Measurements from ENCODE around the gene AVPR2. TPM values are rescaled to one million over a fixed set of nuclear protein-coding genes. Genes with fewer than 3 reads are reported as not detected.

Gene AVPR2
- total RNA-seq, 1 donor from 2014 or later: 3.3 TPM

DNA sequence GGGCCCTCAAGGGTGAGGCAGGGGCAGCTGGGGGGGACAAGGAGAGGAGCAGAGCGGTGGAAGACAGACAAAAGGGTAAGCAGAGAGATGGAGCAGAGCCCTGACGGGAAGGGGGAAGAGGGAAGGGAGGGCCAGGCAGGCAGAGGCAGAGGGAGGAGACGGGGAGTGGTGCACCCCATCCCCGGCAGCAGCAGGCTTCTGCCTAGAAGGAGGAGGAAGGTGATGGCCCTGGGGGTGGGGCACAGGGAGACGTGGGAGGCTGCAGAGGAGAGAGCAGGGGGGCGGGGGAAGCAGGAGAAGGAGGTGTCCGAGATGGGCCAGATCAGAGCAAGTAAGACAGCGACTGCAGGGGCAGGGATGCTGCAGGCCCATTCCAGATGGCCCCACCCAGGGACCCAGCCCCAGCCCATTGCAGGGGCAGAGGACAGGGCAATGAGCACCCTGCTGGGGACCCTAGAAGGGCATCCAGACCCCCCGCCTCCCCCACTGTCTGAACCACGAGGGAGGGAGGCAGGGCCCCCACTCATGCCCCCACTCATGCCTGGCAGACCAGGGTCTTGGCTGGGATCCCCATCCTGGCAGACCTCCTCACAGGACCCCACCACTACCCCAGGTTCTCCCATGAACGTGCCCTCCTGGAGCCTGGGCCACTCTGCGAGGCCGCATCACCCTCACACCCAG lies 21.2 kb upstream of the AVPR2 start:
- intact Hi-C loops (cut with DNase I): no loop called here
- DNase-seq (ENCODE audit: low spot score): no peak

DNA sequence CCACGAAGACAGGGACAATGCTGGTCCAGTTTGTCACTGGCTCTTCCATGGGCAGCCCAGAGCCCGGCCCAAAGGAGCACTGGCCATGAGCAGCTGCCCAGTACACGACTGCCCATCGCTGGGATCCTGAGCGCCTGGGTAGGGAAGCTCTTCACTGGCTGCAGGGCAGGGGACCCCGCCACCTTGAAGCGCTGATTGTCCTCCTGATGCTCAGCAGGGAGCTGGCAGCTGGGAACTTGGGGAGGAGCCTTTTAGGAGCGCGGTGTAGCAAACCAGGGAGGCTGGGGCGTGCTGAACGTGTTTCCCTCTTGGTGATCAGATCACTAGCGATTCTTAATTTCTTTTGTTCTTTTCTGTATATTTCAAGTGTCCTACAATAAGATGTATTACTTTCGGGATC lies 20.3 kb upstream of the AVPR2 start:
- no peak for DNase-seq (ENCODE audit: low spot score)
- intact Hi-C loops (cut with DNase I): no loop called here

DNA sequence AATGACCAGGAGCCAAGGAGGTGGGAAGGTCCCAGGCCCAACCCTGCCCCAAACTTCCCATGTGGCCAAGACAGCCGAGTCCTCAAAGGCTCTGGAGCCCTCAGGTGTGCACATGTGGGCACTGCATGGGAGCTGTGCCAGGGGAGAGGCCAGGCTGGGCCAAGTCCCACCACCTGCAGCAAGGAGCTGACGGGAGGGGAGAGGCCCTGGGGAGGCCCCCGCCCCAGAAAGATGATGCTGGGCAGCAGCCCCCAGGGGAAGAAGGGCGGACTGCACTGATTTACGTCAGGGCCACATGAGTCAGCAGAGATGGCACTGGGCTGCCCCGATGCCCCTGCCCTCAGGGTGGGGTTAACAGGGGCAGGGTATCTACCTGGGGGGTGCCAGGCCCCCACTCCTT lies 19.9 kb upstream of the AVPR2 start:
- no peak for DNase-seq (ENCODE audit: low spot score)
- intact Hi-C loops (cut with DNase I): no loop called here

DNA sequence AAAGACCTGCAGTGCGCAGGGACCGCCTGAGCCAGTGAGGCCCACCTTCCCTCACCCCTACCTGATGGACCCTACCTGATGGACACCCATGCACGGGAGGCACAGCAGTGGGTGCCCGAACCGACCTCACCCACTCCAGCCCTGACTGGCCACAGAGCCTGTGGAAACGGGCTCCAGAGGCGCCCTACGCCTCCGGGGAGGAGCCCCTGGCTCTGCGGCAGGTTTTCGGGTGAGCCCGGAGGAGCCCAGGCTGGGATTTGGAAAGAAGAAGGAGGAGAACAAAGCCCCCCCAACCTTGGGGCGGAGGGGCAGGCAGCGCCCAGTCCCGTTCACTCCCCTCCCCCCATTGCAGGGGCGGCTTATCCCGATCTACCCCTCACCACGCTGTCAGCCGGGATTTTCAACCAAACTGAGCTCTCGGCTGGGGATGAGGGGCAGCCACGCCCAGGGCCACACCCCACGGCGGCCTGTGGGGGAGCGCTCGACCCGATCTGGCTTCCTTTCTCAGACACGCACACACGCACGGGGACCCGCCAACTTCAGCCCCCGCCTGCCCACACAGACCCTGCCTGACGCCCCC lies 19.2 kb upstream of the AVPR2 start:
- no peak for DNase-seq (ENCODE audit: low spot score)

DNA sequence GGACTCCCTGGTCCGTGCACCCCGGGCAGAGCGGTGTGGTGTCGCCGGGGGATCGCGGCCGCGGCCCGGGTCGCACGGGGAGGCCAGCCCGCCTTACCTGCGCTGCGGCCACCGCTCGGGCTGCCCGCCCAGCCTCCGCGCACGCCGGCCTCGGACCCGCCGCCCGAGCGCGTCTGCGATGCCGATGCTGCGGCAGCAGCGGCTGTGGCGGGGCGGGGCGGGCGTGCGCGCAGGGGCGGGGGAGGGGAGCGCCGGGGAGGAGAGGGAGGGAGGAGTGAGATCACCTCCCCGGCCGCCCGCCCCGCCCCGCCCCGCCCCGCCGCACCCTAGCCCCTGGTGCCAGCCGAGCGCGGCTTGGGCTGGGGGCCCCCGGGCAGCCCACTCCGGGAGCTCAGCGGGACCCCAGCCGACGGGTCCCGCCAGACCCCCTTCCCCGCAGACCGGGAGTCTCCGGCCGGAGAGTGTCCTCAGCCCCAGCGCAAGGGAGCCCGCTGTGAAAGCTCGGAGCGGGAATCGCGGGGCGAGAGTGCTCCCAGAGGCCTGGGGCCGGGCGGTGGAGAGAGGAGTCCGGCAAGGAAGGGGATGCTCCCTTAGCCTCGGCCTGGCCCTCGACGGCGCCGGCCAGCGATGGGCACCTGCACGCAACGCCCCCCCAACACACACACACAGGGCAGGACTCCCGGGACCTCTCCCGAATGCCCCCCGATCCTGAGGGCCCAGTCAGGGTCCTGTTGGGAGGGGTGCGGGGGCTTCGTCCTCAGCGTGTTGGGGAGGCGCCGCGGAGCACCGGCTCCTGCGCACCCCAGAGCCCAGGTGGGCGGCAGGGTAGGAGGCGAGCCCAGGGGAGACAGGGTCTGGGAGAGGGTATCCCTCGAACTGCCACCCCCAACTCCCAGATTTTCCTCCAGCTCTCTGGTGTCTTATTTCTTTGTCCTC lies 18.2 kb upstream of the AVPR2 start, which contains the start of gene L1CAM:
Gene L1CAM, minus strand, starts transcription at position 206 of the 936 bp plus-strand sequence. CDS start 10,337 bp downstream, outside the sequence.
- DNase-seq (ENCODE audit: low spot score): no peak
- intact Hi-C loops (cut with DNase I): no loop called here

More for the DNA sequence above, 19.2 kb upstream of the AVPR2 start:
- intact Hi-C loops (cut with DNase I): no loop called here

DNA sequence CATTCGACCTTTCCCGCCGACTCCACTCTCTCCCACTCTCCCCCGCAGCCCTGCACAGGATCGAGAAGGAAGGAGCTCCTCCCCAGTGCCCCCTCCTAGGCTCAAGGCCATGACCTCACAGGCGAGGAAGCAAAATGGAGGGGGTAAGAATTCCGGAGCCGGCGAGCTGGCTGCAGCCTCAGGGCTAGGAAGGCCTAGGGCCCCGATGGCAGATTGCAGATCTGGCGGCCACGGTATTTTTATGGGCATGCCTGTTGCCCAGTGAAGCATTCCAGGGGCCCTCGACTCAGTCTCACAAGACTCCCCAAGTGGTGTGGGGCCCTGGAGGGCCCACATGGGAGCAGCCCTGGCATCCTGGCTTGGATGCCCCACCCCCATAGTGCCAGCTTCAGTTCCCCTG lies 17.6 kb upstream of the AVPR2 start:
- intact Hi-C loops (cut with DNase I): no loop called here
- DNase-seq (ENCODE audit: low spot score): no peak

DNA sequence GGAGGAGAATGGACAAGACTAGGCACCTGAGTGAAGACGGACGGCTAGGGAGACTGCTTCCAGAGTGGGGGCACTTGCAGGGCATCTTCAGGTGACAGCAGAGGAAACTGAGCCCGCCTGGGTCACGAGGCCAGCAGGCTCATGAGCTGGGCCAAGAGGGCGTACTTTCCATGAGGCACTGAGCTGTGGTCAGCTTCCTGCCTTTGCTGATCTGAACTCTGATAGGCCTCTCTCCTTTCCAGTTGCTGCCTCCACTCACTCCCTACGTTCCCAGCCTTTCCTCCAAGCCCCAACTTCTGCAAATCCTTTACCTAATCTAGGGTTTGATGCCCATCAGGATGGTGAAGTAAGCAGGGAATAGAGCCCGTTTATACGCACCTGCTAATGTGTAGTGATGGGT lies 17.1 kb upstream of the AVPR2 start:
- intact Hi-C loops (cut with DNase I): no loop called here

DNA sequence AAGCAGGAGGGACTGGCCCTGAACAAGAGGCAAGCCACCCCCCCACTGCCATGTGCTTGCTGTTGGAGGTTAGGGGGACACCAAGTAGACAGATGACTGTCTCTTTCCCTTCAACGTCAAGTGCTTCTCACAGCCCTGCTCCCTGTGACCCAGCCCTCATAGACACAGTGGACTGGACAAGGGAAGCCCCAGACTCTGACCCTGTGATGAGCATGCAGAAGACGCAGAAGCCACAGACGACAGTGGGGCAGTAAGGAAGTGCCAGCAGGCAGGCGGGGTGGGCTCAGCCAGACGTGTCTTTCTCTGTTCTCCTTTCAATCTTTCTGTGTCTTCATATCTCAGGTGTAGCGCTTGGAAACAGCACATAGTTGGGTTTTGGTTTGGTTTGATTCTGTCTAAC lies 16.1 kb upstream of the AVPR2 start:
- DNase-seq (ENCODE audit: low spot score): no peak
- intact Hi-C loops (cut with DNase I): no loop called here

More for the DNA sequence above, 17.1 kb upstream of the AVPR2 start:
- DNase-seq (ENCODE audit: low spot score): no peak

DNA sequence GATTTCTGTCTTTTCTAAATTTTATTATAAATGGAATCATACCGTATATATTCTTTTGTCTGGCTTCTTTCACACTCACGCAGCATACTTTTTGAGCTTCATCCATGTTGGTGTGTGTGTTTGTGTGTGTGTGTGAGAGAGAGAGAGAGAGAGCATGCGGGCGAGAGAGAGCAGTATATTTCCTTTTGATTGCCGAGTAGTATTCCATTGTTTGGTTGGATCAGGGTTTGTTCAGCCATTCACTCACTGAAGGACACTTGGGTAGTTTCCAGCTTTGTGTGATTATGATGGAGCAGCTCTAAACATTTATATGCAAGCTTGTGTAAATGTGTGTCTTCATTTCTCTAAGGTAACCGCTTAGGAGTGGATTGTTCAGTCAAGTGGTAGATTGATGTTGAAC lies 15.3 kb upstream of the AVPR2 start:
- no peak for DNase-seq (ENCODE audit: low spot score)
- intact Hi-C loops (cut with DNase I): no loop called here

DNA sequence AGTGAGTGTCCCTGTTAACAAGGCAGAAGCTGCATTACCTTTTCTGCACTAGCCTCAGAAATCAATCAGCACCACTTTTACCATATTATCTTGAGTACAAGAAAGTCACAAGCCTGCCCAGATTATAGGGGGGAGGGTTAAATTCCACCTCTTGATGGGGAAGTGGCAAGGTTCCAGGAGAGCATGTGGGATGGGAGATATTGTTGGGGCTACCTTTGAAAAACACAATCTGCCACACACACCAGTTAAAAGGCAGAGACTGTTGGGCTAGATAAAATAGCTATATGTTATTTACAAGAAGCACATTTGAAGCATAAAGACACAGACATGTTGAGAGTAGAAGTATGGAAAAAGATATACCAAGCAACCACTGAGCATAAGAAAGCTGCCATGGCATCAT lies 6.6 kb upstream of the AVPR2 start:
- intact Hi-C loops (cut with DNase I): no loop called here
- DNase-seq (ENCODE audit: low spot score): no peak

DNA sequence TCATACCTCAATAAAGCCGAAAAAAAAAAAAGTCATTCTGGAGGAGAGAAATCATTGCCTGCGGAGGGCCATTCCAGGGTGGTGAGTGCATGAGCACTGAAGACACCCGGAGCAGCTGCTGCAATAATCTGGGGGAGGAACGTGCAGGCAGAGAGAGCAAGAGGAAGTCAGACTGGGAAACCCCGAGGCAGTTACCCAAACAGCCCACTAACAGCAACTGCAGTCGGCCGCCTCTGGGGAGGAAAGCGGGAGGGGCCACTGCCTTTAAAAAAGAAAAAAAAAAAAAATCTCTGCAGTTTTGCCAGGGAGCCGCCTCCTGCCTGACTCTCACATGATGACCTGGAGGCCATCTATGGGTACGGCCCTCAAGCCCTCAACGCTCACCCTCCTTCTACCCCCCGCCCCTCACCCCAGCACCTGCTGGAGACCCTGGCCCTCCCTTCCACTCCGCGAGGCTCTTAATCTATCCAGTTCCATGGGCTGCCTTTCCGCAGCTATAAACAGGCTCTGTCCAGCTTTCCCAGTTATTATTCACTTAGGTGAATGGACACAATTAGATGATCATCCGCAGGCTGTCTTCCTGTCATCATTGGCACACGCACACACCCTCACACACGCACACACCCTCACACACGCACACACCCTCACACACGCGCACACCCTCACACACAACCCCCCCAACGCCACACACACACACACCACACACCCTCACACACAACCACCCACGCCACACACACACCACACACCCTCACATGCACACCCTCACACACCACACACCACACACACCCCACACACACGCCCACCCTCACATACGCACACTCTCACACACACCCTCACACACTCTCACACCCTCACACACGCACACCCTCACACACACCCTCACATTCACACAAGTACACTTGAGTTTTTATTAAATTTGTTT lies 3.4 kb upstream of the AVPR2 start:
- no peak for DNase-seq (ENCODE audit: low spot score)
- intact Hi-C loops (cut with DNase I): no loop called here

DNA sequence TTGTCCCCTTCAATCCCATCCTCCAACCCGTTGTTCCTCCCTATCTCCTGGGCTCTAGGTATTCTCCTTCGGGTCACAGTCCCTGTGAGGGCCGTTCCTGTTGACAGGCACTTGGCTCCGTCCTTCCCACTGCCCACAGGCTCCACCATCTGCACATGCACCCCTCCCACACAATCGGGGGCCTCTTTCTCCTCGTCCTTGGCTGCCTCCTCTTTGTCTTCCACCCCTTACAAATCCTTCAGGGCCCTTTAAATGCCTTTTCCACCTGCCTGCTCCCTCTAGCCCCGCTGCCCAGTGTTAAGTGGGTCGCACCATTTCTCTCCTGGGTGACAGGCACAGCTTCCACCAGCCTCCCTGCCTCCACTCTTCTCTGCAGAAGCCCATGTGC lies 2.7 kb upstream of the AVPR2 start:
- no peak for DNase-seq (ENCODE audit: low spot score)
- intact Hi-C loops (cut with DNase I): no loop called here

DNA sequence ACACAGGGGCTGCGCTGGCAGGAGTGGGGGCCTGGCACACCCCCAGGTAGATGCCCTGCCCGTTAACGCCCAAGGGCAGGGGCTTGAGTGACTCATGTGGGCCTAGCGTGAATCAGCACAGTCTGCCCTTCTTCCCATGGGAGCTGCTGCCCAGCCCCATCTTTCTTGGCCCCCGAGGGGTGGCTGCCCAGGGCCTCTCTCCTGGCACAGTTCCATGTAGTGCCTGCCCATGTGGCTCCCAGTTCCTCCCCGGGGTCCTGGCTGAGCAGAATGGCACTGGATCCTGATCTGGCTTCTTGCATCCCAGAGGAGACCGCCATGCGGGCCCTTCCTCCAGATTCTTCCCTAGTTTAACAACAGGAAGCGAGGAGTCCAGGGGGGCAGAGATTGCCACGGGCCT lies 2.1 kb upstream of the AVPR2 start:
- intact Hi-C loops (cut with DNase I): no loop called here
- DNase-seq (ENCODE audit: low spot score): no peak

DNA sequence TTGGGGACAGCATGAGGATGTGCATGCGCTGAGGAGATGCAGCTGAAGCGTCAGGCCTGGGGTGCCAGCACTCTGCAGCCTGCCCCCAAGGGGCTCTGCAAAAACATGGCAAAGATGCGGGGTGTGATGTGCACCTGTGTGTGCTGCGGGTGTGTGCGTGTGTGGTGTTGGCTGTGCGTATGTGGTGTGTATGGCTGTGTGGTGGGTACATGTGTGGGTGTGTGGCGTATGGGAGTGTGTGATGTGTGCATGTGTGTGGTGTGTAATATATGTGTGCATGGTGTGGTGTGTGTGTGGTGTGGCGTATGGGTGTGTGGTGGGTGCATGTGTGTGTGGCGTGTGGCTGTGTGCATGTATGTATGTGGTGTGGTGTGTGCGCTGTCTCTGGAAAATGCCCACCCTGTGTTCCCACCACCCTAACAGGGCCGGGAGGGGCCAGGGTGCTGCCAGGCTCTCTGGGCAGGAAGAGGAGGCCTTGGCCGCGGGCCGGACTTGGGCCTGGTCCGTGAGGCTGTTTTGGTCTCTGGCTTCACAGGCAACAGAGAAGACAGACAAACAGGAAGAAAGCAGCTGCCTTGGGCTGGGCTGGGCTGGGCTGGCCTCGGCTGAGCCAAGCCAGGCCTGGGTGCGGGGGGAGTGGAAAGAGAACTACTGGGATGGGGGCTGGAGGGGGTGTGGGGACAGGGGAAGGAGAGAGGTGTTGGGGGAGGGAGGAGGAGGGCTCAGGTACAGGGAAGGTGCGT lies 1.1 kb upstream of the AVPR2 start:
- intact Hi-C loops (cut with DNase I): no loop called here
- DNase-seq (ENCODE audit: low spot score): no peak

DNA sequence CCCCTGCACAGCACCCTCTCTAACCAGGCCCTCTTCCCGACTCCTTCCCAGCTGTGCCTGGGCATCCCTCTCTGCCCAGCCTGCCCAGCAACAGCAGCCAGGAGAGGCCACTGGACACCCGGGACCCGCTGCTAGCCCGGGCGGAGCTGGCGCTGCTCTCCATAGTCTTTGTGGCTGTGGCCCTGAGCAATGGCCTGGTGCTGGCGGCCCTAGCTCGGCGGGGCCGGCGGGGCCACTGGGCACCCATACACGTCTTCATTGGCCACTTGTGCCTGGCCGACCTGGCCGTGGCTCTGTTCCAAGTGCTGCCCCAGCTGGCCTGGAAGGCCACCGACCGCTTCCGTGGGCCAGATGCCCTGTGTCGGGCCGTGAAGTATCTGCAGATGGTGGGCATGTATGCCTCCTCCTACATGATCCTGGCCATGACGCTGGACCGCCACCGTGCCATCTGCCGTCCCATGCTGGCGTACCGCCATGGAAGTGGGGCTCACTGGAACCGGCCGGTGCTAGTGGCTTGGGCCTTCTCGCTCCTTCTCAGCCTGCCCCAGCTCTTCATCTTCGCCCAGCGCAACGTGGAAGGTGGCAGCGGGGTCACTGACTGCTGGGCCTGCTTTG lies 1.1 kb downstream of the AVPR2 start:
- intact Hi-C loops (cut with DNase I): no loop called here
- DNase-seq (ENCODE audit: low spot score): no peak

DNA sequence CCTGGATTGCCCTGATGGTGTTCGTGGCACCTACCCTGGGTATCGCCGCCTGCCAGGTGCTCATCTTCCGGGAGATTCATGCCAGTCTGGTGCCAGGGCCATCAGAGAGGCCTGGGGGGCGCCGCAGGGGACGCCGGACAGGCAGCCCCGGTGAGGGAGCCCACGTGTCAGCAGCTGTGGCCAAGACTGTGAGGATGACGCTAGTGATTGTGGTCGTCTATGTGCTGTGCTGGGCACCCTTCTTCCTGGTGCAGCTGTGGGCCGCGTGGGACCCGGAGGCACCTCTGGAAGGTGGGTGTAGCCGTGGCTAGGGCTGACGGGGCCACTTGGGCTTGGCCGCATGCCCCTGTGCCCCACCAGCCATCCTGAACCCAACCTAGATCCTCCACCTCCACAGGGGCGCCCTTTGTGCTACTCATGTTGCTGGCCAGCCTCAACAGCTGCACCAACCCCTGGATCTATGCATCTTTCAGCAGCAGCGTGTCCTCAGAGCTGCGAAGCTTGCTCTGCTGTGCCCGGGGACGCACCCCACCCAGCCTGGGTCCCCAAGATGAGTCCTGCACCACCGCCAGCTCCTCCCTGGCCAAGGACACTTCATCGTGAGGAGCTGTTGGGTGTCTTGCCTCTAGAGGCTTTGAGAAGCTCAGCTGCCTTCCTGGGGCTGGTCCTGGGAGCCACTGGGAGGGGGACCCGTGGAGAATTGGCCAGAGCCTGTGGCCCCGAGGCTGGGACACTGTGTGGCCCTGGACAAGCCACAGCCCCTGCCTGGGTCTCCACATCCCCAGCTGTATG lies 1.8 kb downstream of the AVPR2 start:
- intact Hi-C loops (cut with DNase I): no loop called here
- DNase-seq (ENCODE audit: low spot score): no peak

DNA sequence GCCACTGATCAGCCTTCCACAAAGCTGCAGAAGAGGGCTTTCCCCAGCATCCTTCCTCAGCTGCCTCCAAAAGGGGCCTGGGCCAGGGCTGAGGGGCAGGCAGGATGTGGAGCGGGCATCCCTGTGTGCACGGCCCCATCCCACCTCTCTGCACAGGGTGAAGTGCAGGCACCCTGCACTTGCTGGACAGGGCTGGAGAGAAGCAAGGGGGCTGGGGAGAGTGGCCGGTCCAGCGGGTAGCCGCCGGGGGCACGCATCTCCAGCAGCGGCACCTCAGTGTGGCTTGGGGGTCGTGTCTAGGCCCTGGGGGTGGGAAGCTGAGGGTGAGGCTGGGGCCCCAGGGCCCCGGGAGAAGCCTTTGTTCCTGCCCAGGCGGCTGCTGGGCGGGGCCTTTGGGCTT lies 3.0 kb downstream of the AVPR2 start:
- no peak for DNase-seq (ENCODE audit: low spot score)
- intact Hi-C loops (cut with DNase I): no loop called here
